Esophagus muscularis mucosa (tissue), 3 donors: ENCODE measurements around the gene LPCAT1.

ENCODE experiments used
- POLR2AphosphoS5 ChIP-seq, 2 donors: sonication (generic); formaldehyde crosslinking; IDR thresholded peaks; one replicate each; pipeline ENCODE4 v1.6.1; 2017; ENCODE audit warnings: antibody characterized with exemption in 2 of 2
- TF ChIP-seq, protein P1 (sequence below), 3 experiments: fragments of 200-600 bp in 2 of 3; fragments of 450-650 bp in 1 of 3; sonication (generic) in 2 of 3; IDR thresholded peaks; one replicate each; pipeline ENCODE4 v1.5.1; 2017 to 2019; ENCODE audit warnings: antibody characterized with exemption in 3 of 3, mild to moderate bottlenecking in 2 of 3, moderate library complexity in 1 of 3

DNA sequence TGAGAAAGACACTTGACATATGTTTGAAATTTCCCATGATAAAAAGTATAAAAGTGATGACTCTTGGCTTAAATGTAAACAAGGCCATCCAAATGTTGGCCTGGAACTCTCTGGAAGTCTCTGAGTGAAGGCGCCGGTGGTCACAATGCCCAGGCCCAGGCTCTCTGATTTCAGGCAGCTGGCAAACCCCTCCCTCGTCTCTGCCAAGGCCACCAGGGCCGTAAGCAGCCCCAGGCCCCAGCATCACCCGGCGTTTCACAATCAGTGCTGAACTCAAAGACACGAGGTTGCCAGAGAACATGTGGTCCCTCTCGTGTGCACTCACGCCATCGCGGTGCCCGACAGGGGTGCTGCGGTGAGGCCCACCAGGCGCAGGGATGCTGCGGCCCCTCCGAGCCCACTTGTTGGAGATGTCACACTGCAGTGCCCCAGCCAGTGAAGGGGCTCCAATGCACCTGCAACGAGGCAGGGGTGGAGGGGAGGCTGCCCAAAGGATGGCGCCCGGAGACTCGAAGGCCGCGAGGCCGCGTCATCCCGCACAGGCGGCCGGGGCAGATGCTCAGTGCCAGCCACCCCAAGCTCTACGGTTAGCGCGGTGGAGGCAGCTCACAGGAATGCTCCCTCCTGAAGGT is 15.0 kb downstream of the LPCAT1 start:
- TF ChIP-seq POLR2AphosphoS5 (IDR thresholded peaks at IDR 0.05) = no peak
- TF ChIP-seq, protein P1, sequence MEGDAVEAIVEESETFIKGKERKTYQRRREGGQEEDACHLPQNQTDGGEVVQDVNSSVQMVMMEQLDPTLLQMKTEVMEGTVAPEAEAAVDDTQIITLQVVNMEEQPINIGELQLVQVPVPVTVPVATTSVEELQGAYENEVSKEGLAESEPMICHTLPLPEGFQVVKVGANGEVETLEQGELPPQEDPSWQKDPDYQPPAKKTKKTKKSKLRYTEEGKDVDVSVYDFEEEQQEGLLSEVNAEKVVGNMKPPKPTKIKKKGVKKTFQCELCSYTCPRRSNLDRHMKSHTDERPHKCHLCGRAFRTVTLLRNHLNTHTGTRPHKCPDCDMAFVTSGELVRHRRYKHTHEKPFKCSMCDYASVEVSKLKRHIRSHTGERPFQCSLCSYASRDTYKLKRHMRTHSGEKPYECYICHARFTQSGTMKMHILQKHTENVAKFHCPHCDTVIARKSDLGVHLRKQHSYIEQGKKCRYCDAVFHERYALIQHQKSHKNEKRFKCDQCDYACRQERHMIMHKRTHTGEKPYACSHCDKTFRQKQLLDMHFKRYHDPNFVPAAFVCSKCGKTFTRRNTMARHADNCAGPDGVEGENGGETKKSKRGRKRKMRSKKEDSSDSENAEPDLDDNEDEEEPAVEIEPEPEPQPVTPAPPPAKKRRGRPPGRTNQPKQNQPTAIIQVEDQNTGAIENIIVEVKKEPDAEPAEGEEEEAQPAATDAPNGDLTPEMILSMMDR (IDR thresholded peaks at IDR 0.05) = no peak
